ENCODE data around the gene SNX30.

DNA sequence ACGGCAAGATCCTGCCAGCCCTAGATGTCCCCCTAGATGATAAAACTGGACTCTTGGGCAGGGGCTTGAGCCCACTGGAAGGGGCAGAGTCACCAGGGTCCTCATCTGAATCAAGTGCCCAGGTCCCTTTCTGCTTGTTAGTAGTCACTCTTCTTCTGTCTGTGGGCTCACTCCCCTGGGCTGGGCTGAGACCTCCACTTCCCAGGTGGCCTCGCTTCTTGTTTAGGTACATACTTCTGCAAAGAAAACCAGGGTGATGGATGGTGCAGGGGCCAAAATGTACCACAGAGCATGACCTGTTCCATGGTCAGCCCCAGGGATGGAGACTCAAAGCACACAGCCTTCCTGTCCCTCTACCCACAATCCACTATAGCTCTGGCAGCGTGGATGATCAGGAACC lies 141.0 kb downstream of the SNX30 start:
- TF ChIP-seq EZH2 (IDR thresholded peaks at IDR 0.05; ENCODE audit: borderline replicate concordance), result no peak
- TF ChIP-seq, protein P1, sequence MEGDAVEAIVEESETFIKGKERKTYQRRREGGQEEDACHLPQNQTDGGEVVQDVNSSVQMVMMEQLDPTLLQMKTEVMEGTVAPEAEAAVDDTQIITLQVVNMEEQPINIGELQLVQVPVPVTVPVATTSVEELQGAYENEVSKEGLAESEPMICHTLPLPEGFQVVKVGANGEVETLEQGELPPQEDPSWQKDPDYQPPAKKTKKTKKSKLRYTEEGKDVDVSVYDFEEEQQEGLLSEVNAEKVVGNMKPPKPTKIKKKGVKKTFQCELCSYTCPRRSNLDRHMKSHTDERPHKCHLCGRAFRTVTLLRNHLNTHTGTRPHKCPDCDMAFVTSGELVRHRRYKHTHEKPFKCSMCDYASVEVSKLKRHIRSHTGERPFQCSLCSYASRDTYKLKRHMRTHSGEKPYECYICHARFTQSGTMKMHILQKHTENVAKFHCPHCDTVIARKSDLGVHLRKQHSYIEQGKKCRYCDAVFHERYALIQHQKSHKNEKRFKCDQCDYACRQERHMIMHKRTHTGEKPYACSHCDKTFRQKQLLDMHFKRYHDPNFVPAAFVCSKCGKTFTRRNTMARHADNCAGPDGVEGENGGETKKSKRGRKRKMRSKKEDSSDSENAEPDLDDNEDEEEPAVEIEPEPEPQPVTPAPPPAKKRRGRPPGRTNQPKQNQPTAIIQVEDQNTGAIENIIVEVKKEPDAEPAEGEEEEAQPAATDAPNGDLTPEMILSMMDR (IDR thresholded peaks at IDR 0.05; ENCODE audit: poor library complexity), result no peak
- TF ChIP-seq EZH2phosphoT487 (IDR thresholded peaks at IDR 0.05; ENCODE audit: low read depth, severe bottlenecking, unreplicated experiment), result no peak

Measured in hepatocyte (in vitro differentiated cells).